GM18858 (cell line): ENCODE measurements around the gene FMNL3.
"Not testable (repeated sequence)": the region's sequence is repeated elsewhere in the genome, so short reads cannot be mapped to it uniquely, and the experiment has no call there.

Experiments used
- ATAC-seq: cut with Tn5 transposase; IDR thresholded peaks from one replicate; pipeline ENCODE4 v1.9.1; 2021; ENCODE audit not compliant: unreplicated experiment

FMNL3 gene

GRCh38 chr12:49632986-49633702, 74.1 kb downstream of the FMNL3 start:
- no peak for ATAC-seq

GRCh38 chr12:49632401-49632800, 74.8 kb downstream of the FMNL3 start:
- ATAC-seq = no peak

- ATAC-seq = no peak
Observed at GRCh38 chr12:49631336-49631907, 75.8 kb downstream of the FMNL3 start.

GRCh38 chr12:49627752-49628360, 79.3 kb downstream of the FMNL3 start:
- no peak for ATAC-seq

GRCh38 chr12:49626836-49627235, 80.4 kb downstream of the FMNL3 start:
- no peak for ATAC-seq

GRCh38 chr12:49626169-49626835, 80.9 kb downstream of the FMNL3 start:
- no peak for ATAC-seq

GRCh38 chr12:49624921-49625577, 82.2 kb downstream of the FMNL3 start:
- ATAC-seq = no peak

- ATAC-seq = peak; percentile 55
Observed at GRCh38 chr12:49623142-49623904, 83.9 kb downstream of the FMNL3 start, which contains the start of gene PRPF40B. Gene PRPF40B, plus strand, starts transcription at chr12:49623561. Its CDS starts 30 bp downstream, at chr12:49623591.

GRCh38 chr12:49622501-49623141, 84.6 kb downstream of the FMNL3 start:
- ATAC-seq = peak; percentile 10

GRCh38 chr12:49621651-49622500, 85.3 kb downstream of the FMNL3 start:
- no peak for ATAC-seq

GRCh38 chr12:49619286-49619685, 87.9 kb downstream of the FMNL3 start:
- no peak for ATAC-seq

GRCh38 chr12:49618576-49618975, 88.6 kb downstream of the FMNL3 start:
- ATAC-seq = no peak

GRCh38 chr12:49616533-49617219, 90.5 kb downstream of the FMNL3 start:
- no peak for ATAC-seq

GRCh38 chr12:49615725-49616124, 91.5 kb downstream of the FMNL3 start:
- ATAC-seq = no peak

- no peak for ATAC-seq
Observed at GRCh38 chr12:49612210-49612609, 95.0 kb downstream of the FMNL3 start.

GRCh38 chr12:49610785-49611184, 96.4 kb downstream of the FMNL3 start:
- ATAC-seq = not testable (repeated sequence)

- ATAC-seq = no peak
Observed at GRCh38 chr12:49609875-49610154, 97.4 kb downstream of the FMNL3 start.

- ATAC-seq = no peak
Observed at GRCh38 chr12:49609059-49609874, 97.9 kb downstream of the FMNL3 start.
